ENCODE measurements around the gene TICRR. TPM values are rescaled to one million over a fixed set of nuclear protein-coding genes. Genes with fewer than 3 reads are reported as not detected.
"Not testable (repeated sequence)": the region's sequence is repeated elsewhere in the genome, so short reads cannot be mapped to it uniquely, and the experiment has no call there.

The TICRR gene
- 0.10 TPM for total RNA-seq

- ATAC-seq: peak; percentile 97
- peak; percentile 97 for DNase-seq (ENCODE audit: low spot score)
These were observed at the start of gene TICRR for GRCh38 chr15:89575146-89575655. Gene TICRR (plus strand): TSS chr15:89575469. CDS start chr15:89575587, 118 bp downstream.

GRCh38 chr15:89526181-89526580 lies 49.1 kb upstream of the TICRR start:
- ATAC-seq: no peak
- DNase-seq (ENCODE audit: low spot score): no peak

GRCh38 chr15:89526601-89527441 lies 48.4 kb upstream of the TICRR start:
- ATAC-seq (peak; percentile 66), DNase-seq (ENCODE audit: low spot score) (no peak)

GRCh38 chr15:89528757-89529352 lies 46.4 kb upstream of the TICRR start:
- no peak for DNase-seq (ENCODE audit: low spot score)
- peak; percentile 87 for ATAC-seq

- no peak for ATAC-seq
- DNase-seq (ENCODE audit: low spot score): no peak
These were observed 44.3 kb upstream of the TICRR start for GRCh38 chr15:89530976-89531375.

- ATAC-seq: no peak
These were observed 43.3 kb upstream of the TICRR start for GRCh38 chr15:89531796-89532537.

GRCh38 chr15:89533861-89534544 lies 41.3 kb upstream of the TICRR start:
- DNase-seq (ENCODE audit: low spot score) (no peak), ATAC-seq (no peak)

More at GRCh38 chr15:89531796-89532537, 43.3 kb upstream of the TICRR start:
- DNase-seq (ENCODE audit: low spot score): no peak

- DNase-seq (ENCODE audit: low spot score) (no peak), ATAC-seq (no peak)
These were observed 36.2 kb upstream of the TICRR start for GRCh38 chr15:89539027-89539426.

- ATAC-seq (no peak), DNase-seq (ENCODE audit: low spot score) (no peak)
These were observed 32.9 kb upstream of the TICRR start for GRCh38 chr15:89542369-89542768.

GRCh38 chr15:89543389-89543788 lies 31.9 kb upstream of the TICRR start:
- ATAC-seq: no peak
- DNase-seq (ENCODE audit: low spot score): no peak

- not testable (repeated sequence) for ATAC-seq; DNase-seq (ENCODE audit: low spot score)
These were observed 26.1 kb upstream of the TICRR start for GRCh38 chr15:89549138-89549537.

- ATAC-seq (no peak), DNase-seq (ENCODE audit: low spot score) (no peak)
These were observed 24.8 kb upstream of the TICRR start for GRCh38 chr15:89550427-89550826.

- ATAC-seq (no peak), DNase-seq (ENCODE audit: low spot score) (no peak)
These were observed 23.7 kb upstream of the TICRR start for GRCh38 chr15:89551550-89551949.

GRCh38 chr15:89553632-89554031 lies 21.6 kb upstream of the TICRR start:
- DNase-seq (ENCODE audit: low spot score) (no peak), ATAC-seq (no peak)

GRCh38 chr15:89554247-89554646 lies 21.0 kb upstream of the TICRR start:
- DNase-seq (ENCODE audit: low spot score) (no peak), ATAC-seq (no peak)

- DNase-seq (ENCODE audit: low spot score) (no peak), ATAC-seq (no peak)
These were observed 19.5 kb upstream of the TICRR start for GRCh38 chr15:89555768-89556167.

GRCh38 chr15:89556413-89557262 lies 18.6 kb upstream of the TICRR start:
- ATAC-seq: peak; percentile 95
- peak; percentile 56 for DNase-seq (ENCODE audit: low spot score)

GRCh38 chr15:89559769-89560264 lies 15.5 kb upstream of the TICRR start:
- ATAC-seq (no peak), DNase-seq (ENCODE audit: low spot score) (no peak)

GRCh38 chr15:89566181-89566580 lies 9.1 kb upstream of the TICRR start:
- ATAC-seq: no peak

More at GRCh38 chr15:89566181-89566580, 9.1 kb upstream of the TICRR start:
- no peak for DNase-seq (ENCODE audit: low spot score)

Measured in left lobe of liver (tissue), 2 donors.